ENCODE measurements around the gene ATF2.
A peak's percentile ranks its signal among the peaks of the same experiment; 100 is the strongest.

ATF2 gene

DNA sequence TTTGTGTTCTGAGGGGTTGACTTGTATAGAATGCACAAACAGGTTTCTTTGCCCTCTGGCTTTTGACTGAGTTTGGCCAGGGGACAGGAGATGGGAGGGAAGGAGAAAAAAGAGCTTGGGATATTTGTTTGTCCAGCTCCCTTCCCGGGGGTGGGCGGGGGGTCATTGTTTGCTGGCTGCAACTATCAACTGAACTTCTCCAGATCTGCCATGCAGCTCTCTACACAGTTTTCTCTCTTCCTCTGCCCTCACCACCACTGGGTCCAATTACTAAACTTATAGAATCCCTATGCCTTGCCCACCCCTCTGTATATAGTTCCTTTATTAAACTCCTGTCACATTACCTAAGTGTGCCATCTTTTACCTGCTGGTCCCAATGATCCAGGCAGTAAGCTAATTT lies 130.1 kb downstream of the ATF2 start:
- FAIRE-seq (no peak), DNase-seq (ENCODE audit: insufficient read length, low spot score) (no peak)
- no peak for TF ChIP-seq POLR2A (IDR thresholded peaks at IDR 0.05; ENCODE audit: low read depth, low read length)

DNA sequence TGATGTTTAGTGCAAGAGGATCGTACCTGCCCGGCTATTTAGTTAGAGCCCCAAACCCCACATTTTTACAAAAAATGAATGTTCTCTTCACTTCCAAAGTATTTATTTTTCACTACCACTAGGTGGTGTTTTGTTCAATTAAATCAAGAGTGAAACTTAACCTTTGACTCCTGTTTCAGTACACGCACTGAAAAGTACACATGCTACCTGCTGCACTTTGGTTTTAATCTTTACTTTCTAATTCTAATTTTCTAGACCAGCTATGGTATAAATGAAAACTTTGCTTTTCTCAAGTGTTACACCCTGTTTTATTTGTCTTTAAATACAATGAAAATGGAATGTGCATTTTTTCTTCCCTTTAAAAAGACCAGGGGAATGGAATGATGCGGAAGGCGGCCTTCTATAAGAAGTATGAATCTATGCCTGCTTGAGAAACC lies 131.4 kb downstream of the ATF2 start:
- DNase-seq (ENCODE audit: insufficient read length, low spot score) = no peak
- FAIRE-seq = peak; percentile 78
- no peak for TF ChIP-seq POLR2A (IDR thresholded peaks at IDR 0.05; ENCODE audit: low read depth, low read length)

DNA sequence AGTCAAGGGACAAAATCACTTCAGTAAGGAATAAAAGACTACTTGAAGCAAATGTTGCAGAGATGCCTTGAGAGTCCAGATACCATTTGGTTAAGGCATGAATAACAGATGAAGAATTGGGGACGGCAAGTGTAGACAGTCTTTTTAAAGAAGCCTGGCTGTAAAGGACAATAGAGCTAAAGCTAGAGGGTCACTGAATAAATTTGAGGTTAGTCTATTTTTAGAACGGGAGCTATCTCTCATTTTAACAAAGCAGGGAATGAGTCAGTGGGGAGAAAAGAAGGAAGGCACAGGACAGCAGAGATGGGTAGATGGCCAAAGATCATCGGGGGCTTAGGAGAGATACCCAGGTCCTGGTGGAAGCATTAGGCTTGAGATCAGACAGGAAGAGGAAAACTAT lies 132.2 kb downstream of the ATF2 start:
- DNase-seq (ENCODE audit: insufficient read length, low spot score) (no peak), FAIRE-seq (no peak)
- TF ChIP-seq POLR2A (IDR thresholded peaks at IDR 0.05; ENCODE audit: low read depth, low read length) = no peak

DNA sequence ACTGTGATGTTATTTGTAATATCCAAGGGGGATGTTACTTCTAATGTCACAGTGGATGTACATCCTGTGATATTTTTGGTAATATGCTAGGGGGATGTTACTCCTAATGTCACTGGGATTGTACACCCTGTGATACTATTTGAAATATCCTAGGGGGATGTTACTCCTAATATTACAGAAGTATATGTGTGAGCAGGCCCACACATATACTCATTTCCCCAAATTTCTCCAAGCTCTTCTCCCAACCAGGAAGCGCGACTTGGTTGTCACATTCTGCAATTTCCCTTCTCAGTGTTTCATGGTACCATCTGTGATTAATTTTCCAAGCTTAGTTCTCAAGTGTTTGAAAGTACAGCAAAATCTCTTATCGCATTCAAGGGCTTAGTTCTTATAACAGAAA lies 133.3 kb downstream of the ATF2 start:
- DNase-seq (ENCODE audit: insufficient read length, low spot score) (no peak), FAIRE-seq (no peak)
- TF ChIP-seq POLR2A (IDR thresholded peaks at IDR 0.05; ENCODE audit: low read depth, low read length) = no peak

DNA sequence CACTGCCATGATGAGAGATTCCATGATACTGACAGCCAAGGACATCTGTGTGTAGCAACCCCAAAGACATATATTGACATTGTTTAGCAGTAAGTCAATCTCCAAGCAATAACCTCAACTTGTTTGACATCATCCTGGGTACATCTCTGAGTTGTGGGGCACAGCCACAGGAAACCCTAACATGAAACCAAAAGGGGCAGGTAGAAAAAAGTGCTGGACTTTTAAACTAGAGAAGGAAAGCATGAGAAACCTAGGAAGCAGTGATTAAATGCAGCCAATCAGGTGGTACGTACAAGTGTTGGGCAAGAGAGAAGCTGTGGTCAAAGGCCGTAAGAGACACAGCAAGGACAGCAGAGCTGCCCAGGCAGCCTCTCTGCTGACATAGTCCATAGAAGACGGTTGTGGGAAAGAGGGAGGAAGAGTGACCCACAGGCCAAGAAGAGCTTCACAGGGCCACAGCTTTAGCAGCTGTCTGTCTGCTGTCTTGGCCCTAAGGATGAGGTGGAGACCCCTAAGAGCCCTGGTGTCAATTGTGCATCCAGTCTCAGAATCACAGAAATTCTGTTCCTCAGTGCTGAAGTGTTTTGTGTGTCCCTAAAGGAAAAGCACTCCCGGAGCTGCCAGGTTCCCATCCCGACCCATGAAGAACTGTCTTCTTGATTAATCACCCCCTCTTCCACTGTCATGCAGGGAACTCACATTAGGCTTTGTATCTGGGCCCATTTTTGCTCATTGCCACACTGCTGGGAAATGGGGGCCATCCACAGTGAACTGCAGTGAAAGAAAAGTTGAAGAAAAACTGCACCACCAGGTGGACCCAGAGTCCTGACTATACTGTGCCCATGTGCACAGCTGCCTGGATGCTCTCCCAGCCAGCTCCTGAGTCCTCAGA lies 137.4 kb downstream of the ATF2 start:
- DNase-seq (ENCODE audit: insufficient read length, low spot score) = peak; percentile 26
- TF ChIP-seq POLR2A (IDR thresholded peaks at IDR 0.05; ENCODE audit: low read depth, low read length) = no peak
- peak; percentile 79 for FAIRE-seq

DNA sequence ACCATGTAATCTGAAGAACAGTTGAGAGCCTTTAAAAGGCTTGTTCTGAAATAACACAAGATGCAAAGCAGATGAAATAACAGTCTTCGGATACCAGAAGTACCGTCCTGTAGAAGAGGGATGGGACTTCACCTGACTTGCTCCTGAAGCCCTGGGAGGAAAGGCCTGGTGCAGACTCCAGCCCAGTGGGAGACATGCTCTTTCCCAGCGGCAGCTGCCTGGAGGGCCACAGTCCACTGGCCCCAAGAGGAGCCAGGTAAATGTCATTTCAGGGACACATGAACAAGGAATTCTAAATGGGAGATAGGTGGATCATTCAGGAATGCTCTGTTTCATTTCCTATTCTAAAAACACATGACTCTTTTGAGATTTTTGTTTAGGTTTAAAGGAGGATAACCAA lies 140.2 kb downstream of the ATF2 start:
- no peak for FAIRE-seq
- TF ChIP-seq POLR2A (IDR thresholded peaks at IDR 0.05; ENCODE audit: low read depth, low read length) = no peak
- no peak for DNase-seq (ENCODE audit: insufficient read length, low spot score)

DNA sequence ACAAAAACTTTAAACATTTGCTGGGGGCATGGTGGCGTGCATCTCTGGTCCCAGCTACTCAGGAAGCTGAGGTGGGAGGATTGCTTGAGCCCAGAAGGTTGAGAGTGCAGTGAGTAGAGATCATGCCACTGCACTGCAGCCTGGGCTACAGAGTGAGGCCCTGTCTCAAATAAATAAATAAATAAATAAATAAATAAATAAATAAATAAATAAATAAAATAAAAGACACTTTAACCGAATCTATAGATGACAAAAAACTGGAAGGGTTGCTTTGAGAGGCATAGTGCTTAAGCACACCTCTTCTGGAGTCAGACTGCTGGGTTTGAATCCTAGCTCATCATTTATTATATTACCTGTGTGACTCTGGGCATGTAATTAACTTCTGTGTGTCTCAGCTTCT lies 141.6 kb downstream of the ATF2 start:
- no peak for FAIRE-seq
- no peak for DNase-seq (ENCODE audit: insufficient read length, low spot score)
- TF ChIP-seq POLR2A (IDR thresholded peaks at IDR 0.05; ENCODE audit: low read depth, low read length) = no peak

DNA sequence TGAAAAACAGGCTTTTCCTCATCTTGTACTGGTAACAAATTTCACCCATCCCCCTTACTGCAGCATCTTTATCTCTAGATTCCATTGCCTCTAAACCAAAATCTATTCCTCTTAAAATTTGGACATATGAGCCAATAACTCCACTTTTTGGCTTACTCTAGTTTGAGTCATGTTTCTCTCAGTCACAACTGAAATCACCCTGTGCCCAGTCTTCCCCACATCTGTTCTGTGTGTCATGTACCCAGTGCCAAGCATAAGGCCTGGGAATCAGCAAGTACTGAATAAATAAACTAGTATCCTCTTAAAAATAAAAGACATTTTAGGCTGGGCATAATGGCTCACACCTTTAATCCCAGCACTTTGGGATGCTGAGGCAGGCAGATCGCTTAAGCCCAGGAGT lies 142.1 kb downstream of the ATF2 start:
- DNase-seq (ENCODE audit: insufficient read length, low spot score) (no peak), FAIRE-seq (no peak)
- no peak for TF ChIP-seq POLR2A (IDR thresholded peaks at IDR 0.05; ENCODE audit: low read depth, low read length)

DNA sequence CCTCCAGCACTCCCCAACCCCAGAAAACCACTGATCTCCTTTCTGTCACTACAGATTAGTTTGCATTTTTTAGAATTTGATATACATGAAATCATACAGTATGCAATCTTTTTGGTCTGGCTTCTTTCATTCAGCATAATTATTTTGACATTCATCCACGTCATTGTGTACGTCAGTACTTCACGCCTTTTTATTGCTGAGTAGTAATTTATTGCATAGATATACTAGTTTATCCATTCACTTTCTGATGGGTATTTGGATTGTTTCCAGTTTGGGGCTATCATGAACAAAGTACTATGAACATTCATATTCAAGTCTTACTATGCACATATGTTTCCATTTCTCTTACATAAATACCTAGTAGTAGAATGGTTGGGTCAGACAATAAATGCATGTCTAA lies 142.8 kb downstream of the ATF2 start:
- FAIRE-seq (no peak), DNase-seq (ENCODE audit: insufficient read length, low spot score) (no peak)
- no peak for TF ChIP-seq POLR2A (IDR thresholded peaks at IDR 0.05; ENCODE audit: low read depth, low read length)

DNA sequence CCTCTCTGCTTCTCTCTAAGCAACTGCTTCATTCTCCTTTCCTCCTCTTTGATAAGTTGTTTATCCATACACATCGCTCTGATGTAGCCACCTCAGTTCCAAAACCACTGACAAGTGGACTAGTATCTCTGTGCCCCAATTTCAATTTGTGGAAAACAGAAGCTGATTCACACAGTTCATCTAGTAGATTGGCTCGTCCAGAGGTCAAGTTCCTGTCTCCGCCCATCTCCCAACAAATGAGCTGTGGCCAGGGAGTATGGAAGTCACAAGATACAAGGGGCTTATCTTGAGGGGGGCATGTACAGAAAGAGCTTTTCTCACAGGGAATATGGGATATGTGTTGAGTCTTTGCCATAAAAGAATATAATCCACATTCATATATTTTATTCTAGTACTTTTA lies 145.1 kb downstream of the ATF2 start:
- FAIRE-seq = no peak
- TF ChIP-seq POLR2A (IDR thresholded peaks at IDR 0.05; ENCODE audit: low read depth, low read length) = no peak
- DNase-seq (ENCODE audit: insufficient read length, low spot score) = no peak

All from H54 (cell line).